ENCODE measurements around the gene OPRPN.

The OPRPN gene

GRCh38 chr4:70382691-70383181, 15.0 kb upstream of the OPRPN start, which contains the start of gene SMR3B:
SMR3B (plus strand) TSS chr4:70383131; CDS start chr4:70384511, 1,380 bp downstream.
- no peaks in the 10 kb centered on the region for H3K9me3 ChIP-seq (ENCODE audit: control insufficient read depth, low read length)

DNA sequence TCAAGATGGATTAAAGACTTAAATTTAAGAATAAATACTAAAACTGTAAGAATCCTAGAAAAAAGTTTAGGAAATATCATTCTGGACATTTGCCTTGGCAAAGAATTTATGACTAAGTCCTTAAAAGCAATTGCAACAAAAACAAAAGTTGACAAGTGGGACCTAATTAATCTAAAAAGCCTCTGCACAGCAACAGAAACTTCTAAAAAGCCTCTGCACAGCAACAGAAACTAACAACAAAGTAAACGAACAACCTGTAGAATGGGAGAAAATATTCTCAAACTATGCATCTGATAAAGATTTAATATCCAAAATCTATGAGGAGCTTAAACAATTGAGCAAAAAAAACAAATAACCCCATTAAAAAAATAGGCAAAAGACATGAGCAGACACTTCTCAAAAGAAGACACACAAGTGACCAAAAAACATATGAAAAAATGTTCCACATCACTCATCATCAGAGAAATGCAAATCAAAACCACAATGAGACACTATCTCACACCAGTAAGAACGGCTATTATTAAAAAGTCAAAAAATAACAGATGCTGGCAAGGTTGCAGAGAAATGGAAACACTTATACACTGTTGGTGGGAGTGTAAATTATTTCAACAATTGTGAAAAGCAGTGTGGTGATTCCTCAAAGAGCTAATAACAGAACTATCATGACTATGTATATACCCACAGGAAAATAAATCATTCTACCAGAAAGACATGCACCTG, 5.5 kb upstream of the OPRPN start:
- no peak for DNase-seq
- H3K9me3 ChIP-seq (ENCODE audit: control insufficient read depth, low read length): no peaks in the 10 kb centered on the region
- no peaks in the 10 kb centered on the region for H3K36me3 ChIP-seq (ENCODE audit: control insufficient read depth, insufficient read depth, low read length)
- no peak overlapping the region for H3K4me3 ChIP-seq (ENCODE audit: insufficient read depth, low read depth, low read length, poor library complexity, severe bottlenecking)
- H3K27me3 ChIP-seq (replicated peaks; ENCODE audit: control insufficient read depth, insufficient read depth, low read length, poor library complexity, severe bottlenecking): no peaks in the 10 kb centered on the region
- H3K27ac ChIP-seq (ENCODE audit: insufficient read depth, low read length, poor library complexity, severe bottlenecking): no peak overlapping the region
- no peaks in the 10 kb centered on the region for H3K4me1 ChIP-seq (ENCODE audit: control insufficient read depth, insufficient read depth, low read length, poor library complexity, severe bottlenecking)

More at GRCh38 chr4:70382691-70383181, 15.0 kb upstream of the OPRPN start, which contains the start of gene SMR3B:
- Histone ChIP-seq H3K4me1 (ENCODE audit: control insufficient read depth, insufficient read depth, low read length, poor library complexity, severe bottlenecking) (no peaks in the 10 kb centered on the region), H3K36me3 (ENCODE audit: control insufficient read depth, insufficient read depth, low read length) (no peaks in the 10 kb centered on the region), H3K27ac (ENCODE audit: insufficient read depth, low read length, poor library complexity, severe bottlenecking) (no peak within 1 kb of the TSS), H3K27me3 (replicated peaks; ENCODE audit: control insufficient read depth, insufficient read depth, low read length, poor library complexity, severe bottlenecking) (no peaks in the 10 kb centered on the region), H3K4me3 (ENCODE audit: insufficient read depth, low read depth, low read length, poor library complexity, severe bottlenecking) (no peak within 1 kb of the TSS)
- DNase-seq: no peak

DNA sequence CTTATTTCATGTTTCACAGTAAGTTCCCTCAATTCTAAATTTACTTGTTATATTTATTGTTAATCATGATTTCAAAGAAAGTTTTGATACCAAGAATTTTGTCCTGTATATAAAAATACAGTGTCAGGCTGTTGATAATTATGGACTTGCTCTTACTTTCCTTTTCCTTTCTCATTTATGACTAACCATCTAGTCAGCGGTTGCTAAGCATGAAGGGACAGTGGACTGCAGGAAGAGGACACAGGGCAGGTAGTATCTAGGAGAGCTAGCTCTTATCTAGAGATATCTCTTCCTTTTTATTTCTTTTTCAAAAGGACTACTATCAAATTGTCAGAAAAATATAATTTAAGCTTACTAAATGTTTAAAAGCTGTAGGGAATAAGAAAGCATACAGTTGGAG, 1.6 kb downstream of the OPRPN start:
- Histone ChIP-seq H3K36me3 (ENCODE audit: control insufficient read depth, insufficient read depth, low read length) (no peaks in the 10 kb centered on the region), H3K27ac (ENCODE audit: insufficient read depth, low read length, poor library complexity, severe bottlenecking) (no peak overlapping the region), H3K27me3 (replicated peaks; ENCODE audit: control insufficient read depth, insufficient read depth, low read length, poor library complexity, severe bottlenecking) (no peaks in the 10 kb centered on the region), H3K4me3 (ENCODE audit: insufficient read depth, low read depth, low read length, poor library complexity, severe bottlenecking) (no peak overlapping the region), H3K9me3 (ENCODE audit: control insufficient read depth, low read length) (no peaks in the 10 kb centered on the region), H3K4me1 (ENCODE audit: control insufficient read depth, insufficient read depth, low read length, poor library complexity, severe bottlenecking) (no peaks in the 10 kb centered on the region)
- DNase-seq: no peak

DNA sequence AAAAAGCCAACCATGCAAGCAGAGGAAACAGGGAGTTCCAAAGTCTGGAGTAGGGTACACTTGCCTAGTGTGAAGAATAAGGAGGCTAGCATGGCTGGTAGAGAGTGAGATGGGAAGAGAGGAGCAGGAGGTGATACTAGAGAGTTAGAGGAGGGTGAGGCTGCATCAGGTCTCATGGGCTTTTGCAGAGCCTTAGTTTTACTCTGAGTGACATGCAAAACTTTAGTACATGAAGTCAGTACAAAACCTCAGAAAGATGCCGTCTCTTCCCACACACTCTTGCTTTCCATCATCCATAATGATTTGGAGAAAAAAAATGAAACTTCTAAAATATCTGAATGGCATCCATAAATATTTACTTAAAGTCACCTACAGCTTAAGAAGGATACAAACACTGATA, 5.0 kb downstream of the OPRPN start:
- no peak overlapping the region for H3K4me3 ChIP-seq (ENCODE audit: insufficient read depth, low read depth, low read length, poor library complexity, severe bottlenecking)
- no peaks in the 10 kb centered on the region for H3K36me3 ChIP-seq (ENCODE audit: control insufficient read depth, insufficient read depth, low read length)
- no peaks in the 10 kb centered on the region for H3K27me3 ChIP-seq (replicated peaks; ENCODE audit: control insufficient read depth, insufficient read depth, low read length, poor library complexity, severe bottlenecking)
- H3K27ac ChIP-seq (ENCODE audit: insufficient read depth, low read length, poor library complexity, severe bottlenecking): no peak overlapping the region
- no peaks in the 10 kb centered on the region for H3K9me3 ChIP-seq (ENCODE audit: control insufficient read depth, low read length)
- H3K4me1 ChIP-seq (ENCODE audit: control insufficient read depth, insufficient read depth, low read length, poor library complexity, severe bottlenecking): no peaks in the 10 kb centered on the region
- no peak for DNase-seq

- H3K9me3 ChIP-seq (ENCODE audit: control insufficient read depth, low read length): no peaks in the 10 kb centered on the region
- H3K36me3 ChIP-seq (ENCODE audit: control insufficient read depth, insufficient read depth, low read length): no peaks in the 10 kb centered on the region
- H3K4me1 ChIP-seq (ENCODE audit: control insufficient read depth, insufficient read depth, low read length, poor library complexity, severe bottlenecking): no peaks in the 10 kb centered on the region
- H3K27ac ChIP-seq (ENCODE audit: insufficient read depth, low read length, poor library complexity, severe bottlenecking): no peak overlapping the region
- no peak overlapping the region for H3K4me3 ChIP-seq (ENCODE audit: insufficient read depth, low read depth, low read length, poor library complexity, severe bottlenecking)
- DNase-seq: no peak
- no peaks in the 10 kb centered on the region for H3K27me3 ChIP-seq (replicated peaks; ENCODE audit: control insufficient read depth, insufficient read depth, low read length, poor library complexity, severe bottlenecking)
Measured at GRCh38 chr4:70405765-70406164, 8.0 kb downstream of the OPRPN start.

GRCh38 chr4:70425306-70425705, 27.6 kb downstream of the OPRPN start:
- Histone ChIP-seq H3K4me1 (ENCODE audit: control insufficient read depth, insufficient read depth, low read length, poor library complexity, severe bottlenecking) (no peaks in the 10 kb centered on the region), H3K27me3 (replicated peaks; ENCODE audit: control insufficient read depth, insufficient read depth, low read length, poor library complexity, severe bottlenecking) (no peaks in the 10 kb centered on the region), H3K36me3 (ENCODE audit: control insufficient read depth, insufficient read depth, low read length) (no peaks in the 10 kb centered on the region), H3K9me3 (ENCODE audit: control insufficient read depth, low read length) (no peaks in the 10 kb centered on the region), H3K4me3 (ENCODE audit: insufficient read depth, low read depth, low read length, poor library complexity, severe bottlenecking) (no peak overlapping the region), H3K27ac (ENCODE audit: insufficient read depth, low read length, poor library complexity, severe bottlenecking) (no peak overlapping the region)
- no peak for DNase-seq

GRCh38 chr4:70426789-70427188, 29.0 kb downstream of the OPRPN start:
- no peaks in the 10 kb centered on the region for H3K36me3 ChIP-seq (ENCODE audit: control insufficient read depth, insufficient read depth, low read length)

DNA sequence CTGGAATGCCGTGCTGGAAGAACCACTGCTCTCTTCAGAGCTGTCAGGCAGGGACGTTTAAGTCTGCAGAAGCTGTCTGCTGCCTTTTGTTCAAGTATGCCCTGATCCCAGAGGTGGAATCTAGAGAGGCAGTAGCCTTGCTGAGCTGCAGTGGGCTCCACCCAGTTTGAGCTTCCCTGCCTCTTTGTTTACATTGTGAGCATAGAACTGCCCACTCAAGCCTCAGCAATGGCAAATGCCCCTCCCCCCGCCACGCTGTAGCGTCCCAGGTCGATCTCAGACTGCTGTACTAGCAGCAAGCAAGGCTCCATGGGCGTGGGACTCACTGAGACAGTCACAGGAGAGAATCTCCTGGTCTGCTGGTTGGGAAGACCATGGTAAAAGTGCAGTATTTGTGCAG, 39.5 kb downstream of the OPRPN start:
- Histone ChIP-seq H3K9me3 (ENCODE audit: control insufficient read depth, low read length) (no peaks in the 10 kb centered on the region), H3K4me1 (ENCODE audit: control insufficient read depth, insufficient read depth, low read length, poor library complexity, severe bottlenecking) (no peaks in the 10 kb centered on the region), H3K27ac (ENCODE audit: insufficient read depth, low read length, poor library complexity, severe bottlenecking) (no peak overlapping the region), H3K27me3 (replicated peaks; ENCODE audit: control insufficient read depth, insufficient read depth, low read length, poor library complexity, severe bottlenecking) (no peaks in the 10 kb centered on the region), H3K36me3 (ENCODE audit: control insufficient read depth, insufficient read depth, low read length) (no peaks in the 10 kb centered on the region), H3K4me3 (ENCODE audit: insufficient read depth, low read depth, low read length, poor library complexity, severe bottlenecking) (no peak overlapping the region)
- DNase-seq: no peak

More at GRCh38 chr4:70426789-70427188, 29.0 kb downstream of the OPRPN start:
- Histone ChIP-seq H3K27me3 (replicated peaks; ENCODE audit: control insufficient read depth, insufficient read depth, low read length, poor library complexity, severe bottlenecking) (no peaks in the 10 kb centered on the region), H3K9me3 (ENCODE audit: control insufficient read depth, low read length) (no peaks in the 10 kb centered on the region), H3K4me1 (ENCODE audit: control insufficient read depth, insufficient read depth, low read length, poor library complexity, severe bottlenecking) (no peaks in the 10 kb centered on the region), H3K27ac (ENCODE audit: insufficient read depth, low read length, poor library complexity, severe bottlenecking) (no peak overlapping the region), H3K4me3 (ENCODE audit: insufficient read depth, low read depth, low read length, poor library complexity, severe bottlenecking) (no peak overlapping the region)
- no peak for DNase-seq

- H3K27me3 ChIP-seq (replicated peaks; ENCODE audit: control insufficient read depth, insufficient read depth, low read length, poor library complexity, severe bottlenecking): no peaks in the 10 kb centered on the region
- no peak for DNase-seq
Measured at GRCh38 chr4:70442474-70442873, 44.7 kb downstream of the OPRPN start.

DNA sequence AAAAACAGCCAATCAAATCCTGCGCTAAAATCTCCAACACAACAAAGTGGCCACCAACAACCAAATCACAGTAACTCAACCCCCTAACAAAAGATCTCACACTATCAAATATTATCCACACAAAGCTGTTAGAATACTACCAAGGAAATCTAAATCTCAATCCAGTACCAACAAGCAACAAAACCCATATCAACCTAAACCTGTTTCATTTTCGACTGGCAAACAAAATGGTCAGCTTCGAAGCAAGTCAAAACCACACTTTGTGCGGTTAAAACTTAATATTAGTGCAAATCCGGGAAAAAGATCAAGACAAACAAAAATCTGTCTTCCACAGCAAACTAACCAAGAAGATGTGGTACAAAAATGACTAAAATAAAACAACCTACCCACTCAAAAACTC, 45.6 kb downstream of the OPRPN start:
- no peaks in the 10 kb centered on the region for H3K27me3 ChIP-seq (replicated peaks; ENCODE audit: control insufficient read depth, insufficient read depth, low read length, poor library complexity, severe bottlenecking)
- no peak overlapping the region for H3K27ac ChIP-seq (ENCODE audit: insufficient read depth, low read length, poor library complexity, severe bottlenecking)
- no peaks in the 10 kb centered on the region for H3K9me3 ChIP-seq (ENCODE audit: control insufficient read depth, low read length)

More at GRCh38 chr4:70442474-70442873, 44.7 kb downstream of the OPRPN start:
- H3K4me3 ChIP-seq (ENCODE audit: insufficient read depth, low read depth, low read length, poor library complexity, severe bottlenecking): no peak overlapping the region
- no peaks in the 10 kb centered on the region for H3K36me3 ChIP-seq (ENCODE audit: control insufficient read depth, insufficient read depth, low read length)
- H3K9me3 ChIP-seq (ENCODE audit: control insufficient read depth, low read length): no peaks in the 10 kb centered on the region
- no peak overlapping the region for H3K27ac ChIP-seq (ENCODE audit: insufficient read depth, low read length, poor library complexity, severe bottlenecking)
- H3K4me1 ChIP-seq (ENCODE audit: control insufficient read depth, insufficient read depth, low read length, poor library complexity, severe bottlenecking): no peaks in the 10 kb centered on the region

More for the DNA sequence above, 45.6 kb downstream of the OPRPN start:
- Histone ChIP-seq H3K36me3 (ENCODE audit: control insufficient read depth, insufficient read depth, low read length) (no peaks in the 10 kb centered on the region), H3K4me1 (ENCODE audit: control insufficient read depth, insufficient read depth, low read length, poor library complexity, severe bottlenecking) (no peaks in the 10 kb centered on the region), H3K4me3 (ENCODE audit: insufficient read depth, low read depth, low read length, poor library complexity, severe bottlenecking) (no peak overlapping the region)
- DNase-seq: no peak

All from effector memory CD4-positive, alpha-beta T cell (primary cell).